CD4-positive, alpha-beta T cell (primary cell): ENCODE data around the gene PIGX. TPM values are rescaled to one million over a fixed set of nuclear protein-coding genes. Genes with fewer than 3 reads are reported as not detected.

Source experiments
- ATAC-seq: fragments of 200-7000 bp; cut with Tn5 transposase; one replicate; pipeline ENCODE4 v1.10.0; 2022; ENCODE audit warnings: mild to moderate bottlenecking; ENCODE audit not compliant: poor library complexity
- CTCF ChIA-PET: fragments of 350-600 bp; sonication (Branson Sonifier 250); formaldehyde crosslinking; loops from one replicate; lab custom pipeline; 2021; ENCODE audit warnings: antibody characterized with exemption, inconsistent platforms; lab: Charles Lee
- POLR2A ChIA-PET: fragments of 350-600 bp; sonication (Branson Sonifier 250); formaldehyde crosslinking; loops from one replicate; lab custom pipeline; 2021; ENCODE audit warnings: antibody characterized with exemption, inconsistent platforms; lab: Charles Lee
- DNase-seq, 14 experiments: peaks; one replicate each; pipeline ENCODE4 v3.0.0-alpha.2; 2013 to 2020; ENCODE audit warnings: mixed read lengths in 2 of 14
- H3K27ac ChIP-seq, 2 donors: one replicate each; pipeline versions ENCODE4 v1.5.1 to v1.7.0; 2013; ENCODE audit warnings: low read length in 2 of 2, low read depth in 1 of 2, mild to moderate bottlenecking in 1 of 2
- H3K27me3 ChIP-seq, 2 experiments: 1 replicate in 1 of 2; 2 replicates in 1 of 2; pipeline versions ENCODE4 v1.6.1 to v1.7.0; 2013; ENCODE audit warnings: low read length in 2 of 2, control low read depth in 1 of 2, mild to moderate bottlenecking in 1 of 2, moderate library complexity in 1 of 2; ENCODE audit not compliant: insufficient read depth in 2 of 2, control insufficient read depth in 1 of 2
- H3K36me3 ChIP-seq: one replicate; pipeline ENCODE4 v1.6.1; 2013; ENCODE audit warnings: low read length, control low read depth; ENCODE audit not compliant: insufficient read depth
- H3K4me1 ChIP-seq: one replicate; pipeline ENCODE4 v1.6.1; 2013; ENCODE audit warnings: low read length, control low read depth; ENCODE audit not compliant: insufficient read depth
- H3K4me3 ChIP-seq: one replicate; pipeline ENCODE4 v1.5.1; 2013; ENCODE audit warnings: mild to moderate bottlenecking, low read length, moderate library complexity
- H3K9me3 ChIP-seq, 2 experiments: 1 replicate in 1 of 2; 2 replicates in 1 of 2; pipeline versions ENCODE4 v1.6.1 to v1.7.0; 2013; ENCODE audit warnings: low read length in 2 of 2, mild to moderate bottlenecking in 2 of 2, control low read depth in 1 of 2, moderate library complexity in 1 of 2; ENCODE audit not compliant: control insufficient read depth in 1 of 2, insufficient read depth in 1 of 2
- H3K27ac Mint-ChIP-seq: one replicate; pipeline ENCODE4 v1.8.0; 2020; ENCODE audit warnings: mixed read lengths
- H3K27me3 Mint-ChIP-seq: one replicate; pipeline ENCODE4 v1.8.0; 2021; ENCODE audit warnings: mixed read lengths
- H3K36me3 Mint-ChIP-seq: one replicate; pipeline ENCODE4 v1.8.0; 2021; ENCODE audit warnings: low read depth, mixed read lengths
- H3K4me1 Mint-ChIP-seq: one replicate; pipeline ENCODE4 v1.8.0; 2021; ENCODE audit warnings: low read depth, mixed read lengths
- H3K4me3 Mint-ChIP-seq: one replicate; pipeline ENCODE4 v1.8.0; 2020; ENCODE audit warnings: mild to moderate bottlenecking, mixed read lengths
- H3K9me3 Mint-ChIP-seq: one replicate; pipeline ENCODE4 v1.8.0; 2020; ENCODE audit warnings: mixed read lengths
- intact Hi-C, 2 experiments: fragments of 100-400 bp; cut with DNase I in 1 of 2; cut with micrococcal nuclease in 1 of 2; formaldehyde crosslinking; loops; one replicate each; pipeline versions ENCODE4 v1.15.1 to v1.9.0; 2023 to 2025; cut with DNase I, micrococcal nuclease
- total RNA-seq, 174 experiments: library from RNA in 2 of 174; stranded (reverse) in 2 of 174; gene quantifications; one replicate each; pipeline ENCODE4 v1.2.3 and lab custom pipeline; 2021 to 2026
- TF ChIP-seq, protein P1 (sequence below): fragments of 200-600 bp; IDR thresholded peaks from one replicate; pipeline ENCODE4 v1.8.0; 2022; ENCODE audit warnings: antibody characterized with exemption, mild to moderate bottlenecking

The PIGX gene
- total RNA-seq, 2 experiments from 2014 or later: 13.3 to 13.9 TPM

- no peak overlapping the region for H3K4me3 ChIP-seq
- DNase-seq (peak in 1 of 14 experiments; percentile 30), ATAC-seq (no peak)
- TF ChIP-seq, protein P1, sequence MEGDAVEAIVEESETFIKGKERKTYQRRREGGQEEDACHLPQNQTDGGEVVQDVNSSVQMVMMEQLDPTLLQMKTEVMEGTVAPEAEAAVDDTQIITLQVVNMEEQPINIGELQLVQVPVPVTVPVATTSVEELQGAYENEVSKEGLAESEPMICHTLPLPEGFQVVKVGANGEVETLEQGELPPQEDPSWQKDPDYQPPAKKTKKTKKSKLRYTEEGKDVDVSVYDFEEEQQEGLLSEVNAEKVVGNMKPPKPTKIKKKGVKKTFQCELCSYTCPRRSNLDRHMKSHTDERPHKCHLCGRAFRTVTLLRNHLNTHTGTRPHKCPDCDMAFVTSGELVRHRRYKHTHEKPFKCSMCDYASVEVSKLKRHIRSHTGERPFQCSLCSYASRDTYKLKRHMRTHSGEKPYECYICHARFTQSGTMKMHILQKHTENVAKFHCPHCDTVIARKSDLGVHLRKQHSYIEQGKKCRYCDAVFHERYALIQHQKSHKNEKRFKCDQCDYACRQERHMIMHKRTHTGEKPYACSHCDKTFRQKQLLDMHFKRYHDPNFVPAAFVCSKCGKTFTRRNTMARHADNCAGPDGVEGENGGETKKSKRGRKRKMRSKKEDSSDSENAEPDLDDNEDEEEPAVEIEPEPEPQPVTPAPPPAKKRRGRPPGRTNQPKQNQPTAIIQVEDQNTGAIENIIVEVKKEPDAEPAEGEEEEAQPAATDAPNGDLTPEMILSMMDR: no peak
- POLR2A ChIA-PET: interaction anchor here (0.6 kb wide), 1 partner anchor 16 kb away, joined by 3 read pairs; no protein-coding TSS in a partner anchor
- H3K27ac Mint-ChIP-seq: peak overlapping the region; percentile 36
- CTCF ChIA-PET: interaction anchor here (1.0 kb wide), 1 partner anchor 80 kb away, joined by 3 read pairs; no protein-coding TSS in a partner anchor
- no peaks in the 10 kb centered on the region for H3K9me3 ChIP-seq
- H3K4me1 ChIP-seq: peaks cover 11% of the 10 kb centered on the region
- no peaks in the 10 kb centered on the region for H3K27me3 ChIP-seq
- no peak overlapping the region for H3K27ac ChIP-seq
- no peaks in the 10 kb centered on the region for H3K27me3 Mint-ChIP-seq
- H3K4me3 Mint-ChIP-seq: no peak overlapping the region
- intact Hi-C loops: no loop called here
- no peaks in the 10 kb centered on the region for H3K36me3 Mint-ChIP-seq
- H3K4me1 Mint-ChIP-seq: no peaks in the 10 kb centered on the region
- H3K36me3 ChIP-seq: no peaks in the 10 kb centered on the region
- H3K9me3 Mint-ChIP-seq: no peaks in the 10 kb centered on the region
These were observed 17.0 kb upstream of the PIGX start for GRCh38 chr3:196694941-196695848.

GRCh38 chr3:196695849-196696226, 16.3 kb upstream of the PIGX start:
- H3K9me3 ChIP-seq: no peaks in the 10 kb centered on the region
- DNase-seq (no peak), ATAC-seq (no peak)
- Mint-ChIP-seq H3K9me3 (no peaks in the 10 kb centered on the region), H3K4me3 (no peak overlapping the region), H3K27ac (peak overlapping the region; percentile 36), H3K4me1 (no peaks in the 10 kb centered on the region), H3K36me3 (no peaks in the 10 kb centered on the region), H3K27me3 (no peaks in the 10 kb centered on the region)
- ChIA-PET CTCF (interaction anchor here (1.0 to 1.5 kb wide), 2 partner anchors 81 to 91 kb away, joined by 3 to 4 read pairs; no protein-coding TSS in a partner anchor), POLR2A (interaction anchor here (0.6 kb wide), 1 partner anchor 15 kb away, joined by 3 read pairs; no protein-coding TSS in a partner anchor)
- intact Hi-C loops: no loop called here
- no peaks in the 10 kb centered on the region for H3K27me3 ChIP-seq
- H3K27ac ChIP-seq: no peak overlapping the region
- peaks cover 11% of the 10 kb centered on the region for H3K4me1 ChIP-seq
- H3K36me3 ChIP-seq: no peaks in the 10 kb centered on the region
- TF ChIP-seq, protein P1: no peak
- H3K4me3 ChIP-seq: no peak overlapping the region

DNA sequence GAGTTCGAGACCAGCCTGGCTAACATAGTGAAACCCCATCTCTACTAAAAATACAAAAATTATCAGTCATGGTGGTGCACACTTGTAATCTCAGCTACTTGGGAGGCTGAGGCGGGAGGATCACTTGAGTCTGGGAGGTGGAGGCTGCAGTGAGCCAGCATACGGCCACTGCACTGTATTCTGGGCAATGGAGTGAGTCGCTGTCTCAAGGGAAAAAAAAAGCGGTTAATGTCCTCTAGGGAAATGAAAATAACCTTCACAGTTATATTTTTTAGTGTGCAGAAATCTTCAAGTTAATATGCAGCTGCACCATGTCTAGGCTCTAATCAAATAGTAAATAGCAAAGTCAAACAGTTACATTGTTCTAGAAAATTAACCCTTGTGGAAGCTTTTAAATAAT, 14.9 kb upstream of the PIGX start:
- Mint-ChIP-seq H3K4me1 (no peaks in the 10 kb centered on the region), H3K4me3 (no peak overlapping the region), H3K9me3 (no peaks in the 10 kb centered on the region), H3K27me3 (no peaks in the 10 kb centered on the region), H3K36me3 (no peaks in the 10 kb centered on the region), H3K27ac (no peak overlapping the region)
- DNase-seq: no peak
- intact Hi-C loops: no loop called here
- CTCF ChIA-PET: interaction anchor here (1.5 kb wide), 1 partner anchor 92 kb away, joined by 4 read pairs; no protein-coding TSS in a partner anchor
- no peak for ATAC-seq
- Histone ChIP-seq H3K4me3 (no peak overlapping the region), H3K27me3 (no peaks in the 10 kb centered on the region), H3K27ac (no peak overlapping the region), H3K9me3 (no peaks in the 10 kb centered on the region), H3K36me3 (no peaks in the 10 kb centered on the region), H3K4me1 (peaks cover 11% of the 10 kb centered on the region)
- POLR2A ChIA-PET: interaction anchor here (0.7 to 0.8 kb wide), 2 partner anchors 43 to 57 kb away, joined by 3 read pairs; no protein-coding TSS in a partner anchor
- TF ChIP-seq, protein P1: no peak
